HG03469 (cell line): ENCODE data around the gene PAX3.

Experiments used
- ATAC-seq: cut with Tn5 transposase; IDR thresholded peaks from one replicate; pipeline ENCODE4 v1.9.1; 2021; ENCODE audit warnings: mild to moderate bottlenecking, moderate library complexity, moderate number of reproducible peaks; ENCODE audit not compliant: unreplicated experiment

Gene PAX3

DNA sequence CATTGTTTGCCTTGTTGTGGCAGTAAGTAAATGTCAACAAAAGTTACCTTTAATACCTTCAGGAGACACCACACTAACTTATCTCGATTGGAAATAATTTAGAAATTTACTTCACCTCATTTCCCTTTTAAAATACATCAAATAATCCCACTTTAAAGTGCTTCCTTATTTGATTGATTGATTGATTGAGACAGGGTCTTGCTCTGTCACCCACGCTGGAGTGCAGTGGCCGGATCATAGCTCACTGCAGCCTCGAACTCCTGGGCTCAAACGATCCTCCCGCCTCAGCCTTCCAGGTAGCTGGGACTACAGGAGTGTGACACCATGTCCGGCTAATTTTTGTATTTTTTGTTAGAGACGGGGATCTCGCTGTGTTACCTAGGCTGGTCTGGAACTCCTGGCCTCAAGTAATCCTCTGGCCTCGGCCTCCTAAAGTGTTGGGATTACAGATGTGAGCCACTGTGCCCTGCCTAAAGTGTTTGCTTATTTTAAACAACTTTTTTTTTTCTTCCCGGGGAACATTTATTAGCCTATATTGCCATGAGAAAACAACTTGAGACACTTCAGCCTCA lies 12.0 kb upstream of the PAX3 start:
- no peak for ATAC-seq

DNA sequence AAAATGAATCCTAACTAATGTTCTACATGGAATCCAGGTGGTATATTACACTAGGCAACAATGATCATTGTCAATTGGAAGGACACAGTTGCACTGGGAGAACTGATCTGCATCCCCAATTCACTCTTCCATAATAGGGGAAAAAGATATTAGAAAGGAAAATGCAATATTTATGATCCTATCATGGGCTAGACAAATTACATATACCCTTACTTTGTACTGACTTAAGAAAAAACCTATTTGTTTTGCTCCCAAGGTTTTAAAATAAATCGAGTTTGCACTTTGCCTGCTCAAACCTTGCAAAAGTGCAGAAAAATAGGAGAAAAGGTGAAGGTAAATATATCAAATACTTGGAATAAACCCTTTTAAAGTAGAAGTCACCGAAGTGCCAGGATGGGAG lies 11.0 kb upstream of the PAX3 start:
- no peak for ATAC-seq

GRCh38 chr2:222309361-222309760 lies 10.6 kb upstream of the PAX3 start:
- no peak for ATAC-seq

DNA sequence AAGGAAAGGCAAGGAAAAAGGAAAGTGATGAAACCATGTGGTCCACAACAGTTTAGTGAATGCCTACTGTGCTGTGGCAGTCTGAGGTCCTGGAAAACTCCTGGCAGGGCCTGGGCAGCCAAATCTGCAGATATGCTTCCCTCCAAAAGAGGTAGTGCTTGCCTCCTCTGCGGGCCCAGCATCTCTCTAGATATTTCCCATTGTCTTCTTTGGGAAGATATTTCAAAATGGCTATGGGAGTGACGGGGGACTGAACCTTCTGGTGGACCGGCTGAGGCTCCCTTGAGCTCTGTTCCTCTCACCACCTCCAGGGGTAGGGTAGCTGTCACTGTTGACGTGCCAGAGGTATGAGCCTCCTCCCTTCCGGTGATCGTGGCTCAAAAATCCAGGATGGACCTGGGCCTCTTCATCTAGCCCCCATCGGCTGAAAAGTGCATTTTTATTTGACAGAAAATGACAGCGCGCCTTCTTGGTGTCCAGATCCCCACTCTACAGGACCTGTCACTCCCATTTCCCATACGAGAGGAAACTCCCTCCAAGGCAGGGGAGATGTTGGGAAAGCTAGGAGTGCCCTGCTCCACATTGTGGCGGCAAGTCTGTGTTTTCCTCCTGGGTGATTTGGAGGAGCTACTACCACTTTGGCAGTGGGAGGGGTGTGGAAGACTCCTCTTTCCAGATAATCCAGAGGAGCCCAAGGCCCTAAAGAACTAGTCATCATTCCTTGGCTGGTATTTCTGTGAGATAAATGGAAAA lies 9.4 kb upstream of the PAX3 start:
- ATAC-seq: no peak

GRCh38 chr2:222307143-222307756 lies 8.5 kb upstream of the PAX3 start:
- ATAC-seq: no peak

GRCh38 chr2:222306393-222307142 lies 7.8 kb upstream of the PAX3 start:
- no peak for ATAC-seq

- ATAC-seq: no peak
These were observed 7.0 kb upstream of the PAX3 start for GRCh38 chr2:222305516-222306392.

GRCh38 chr2:222304737-222305515 lies 6.1 kb upstream of the PAX3 start:
- no peak for ATAC-seq

DNA sequence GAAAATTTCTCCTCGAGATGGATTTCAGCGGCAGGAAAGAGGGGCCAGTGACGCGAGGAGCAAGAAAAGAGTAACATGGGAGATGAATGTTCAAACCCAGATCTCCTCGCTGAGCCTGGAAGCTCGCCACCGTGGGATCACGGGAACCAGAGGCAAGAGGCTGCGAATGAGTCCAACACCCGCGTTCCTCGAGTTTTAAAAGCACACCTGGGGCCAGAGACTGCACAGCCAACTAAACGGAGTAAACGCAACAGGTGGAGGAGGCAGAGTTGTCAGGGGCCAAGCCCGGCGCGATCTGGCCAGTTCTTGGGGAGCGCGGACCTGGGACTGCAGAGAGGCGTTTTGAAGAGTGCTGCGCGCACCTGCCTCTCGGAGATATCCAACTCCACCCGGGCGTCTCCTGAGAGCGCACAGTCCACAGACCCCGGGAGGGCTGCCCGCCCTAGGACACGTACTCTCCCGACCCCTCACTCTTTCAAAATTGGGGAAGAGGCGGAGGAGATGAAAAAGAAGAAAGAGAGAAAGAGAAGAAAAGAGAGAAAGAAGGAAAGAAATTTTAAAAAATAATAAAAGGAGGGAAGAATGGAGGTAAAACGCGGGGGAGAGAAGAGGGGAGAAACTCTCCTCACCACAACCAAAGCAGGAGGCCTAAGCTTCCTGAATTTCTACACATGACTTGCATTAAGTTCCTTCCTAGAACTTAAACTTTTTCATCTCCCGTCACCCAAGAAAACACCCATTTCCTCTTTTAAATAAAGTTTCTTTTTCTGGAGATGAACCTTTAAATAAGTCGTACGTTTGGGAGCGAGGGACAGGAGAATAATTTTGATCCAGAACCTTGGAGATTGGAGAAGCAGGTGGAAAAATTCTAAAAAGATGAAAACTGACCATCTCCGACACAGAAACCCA lies 5.3 kb upstream of the PAX3 start:
- no peak for ATAC-seq

DNA sequence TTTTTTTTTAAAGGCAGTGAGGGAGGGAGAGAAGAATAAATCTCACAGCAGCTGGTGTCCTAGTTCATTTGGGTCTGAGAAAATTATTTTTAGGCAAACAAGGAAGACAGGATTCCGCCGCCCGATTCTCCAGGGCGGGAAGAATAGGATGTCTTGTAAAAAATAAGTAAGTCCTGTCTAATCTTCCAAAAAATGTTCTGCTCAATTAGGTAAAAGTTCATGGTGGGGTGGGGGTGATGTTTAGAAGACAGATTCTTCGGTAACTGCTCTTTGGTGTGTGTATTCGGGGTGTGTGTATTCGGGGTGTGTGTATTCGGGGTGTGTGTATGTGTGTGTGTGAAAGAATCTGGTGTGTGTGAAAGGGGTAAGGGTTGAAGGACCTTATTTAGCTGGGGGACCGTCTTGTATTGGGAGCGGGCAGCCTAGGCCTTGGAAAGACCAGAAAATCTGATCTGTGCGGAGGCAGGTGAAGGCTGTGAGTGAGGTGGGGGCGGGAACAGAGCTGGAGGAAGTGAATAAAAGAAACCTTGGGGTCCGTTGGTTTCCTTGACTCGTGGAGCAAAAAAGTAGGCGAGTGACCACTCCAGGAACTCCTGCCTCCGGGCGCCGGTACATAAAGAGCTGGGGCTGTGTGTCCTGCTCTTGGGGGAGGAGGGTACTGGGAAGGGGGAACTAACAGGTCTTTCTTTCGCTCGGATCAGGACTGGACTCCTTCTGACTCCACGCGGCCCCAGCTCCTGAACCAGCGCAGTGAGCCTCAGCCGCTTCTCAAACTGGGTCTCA lies 4.4 kb upstream of the PAX3 start:
- no peak for ATAC-seq

DNA sequence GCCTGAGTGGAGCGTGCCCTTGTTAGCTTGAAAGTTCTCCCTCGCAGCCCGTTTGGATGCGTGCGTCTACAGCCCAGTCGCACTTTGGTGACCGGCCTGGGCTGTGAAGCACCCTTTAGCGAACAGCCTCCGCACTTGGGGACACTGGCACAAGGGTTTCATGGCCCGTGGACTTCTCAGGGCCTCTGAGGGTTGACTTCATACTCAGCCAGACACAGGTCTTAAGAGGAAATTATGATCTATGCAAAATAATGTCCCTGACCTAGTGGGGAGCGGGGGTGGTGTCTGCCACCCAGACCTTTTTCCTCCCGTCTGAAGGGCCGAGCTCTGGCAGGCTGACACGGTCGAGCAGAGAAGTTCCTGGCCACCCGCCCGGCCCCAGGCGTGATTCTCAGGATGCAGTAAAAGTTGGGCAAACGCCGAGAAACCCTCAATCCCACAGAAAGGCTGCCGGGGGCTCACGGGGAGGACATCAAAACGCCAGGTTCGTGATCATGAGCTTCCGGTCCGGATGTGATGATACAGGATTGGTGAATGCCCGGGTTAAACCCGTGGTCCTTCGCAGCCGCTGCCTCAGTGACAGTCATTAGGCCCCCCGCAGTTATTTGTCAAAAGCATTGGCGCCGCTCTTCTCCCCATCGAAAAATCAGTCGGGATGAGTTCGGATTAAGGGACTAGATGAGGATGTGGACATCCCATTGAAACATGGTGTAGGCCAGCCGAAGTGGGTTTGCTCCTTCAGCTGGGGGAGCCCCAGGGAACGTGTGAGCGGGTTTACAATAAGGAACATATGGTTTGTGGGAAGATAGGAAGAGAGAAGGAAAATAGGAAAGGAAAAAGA lies 3.6 kb upstream of the PAX3 start:
- ATAC-seq: no peak

DNA sequence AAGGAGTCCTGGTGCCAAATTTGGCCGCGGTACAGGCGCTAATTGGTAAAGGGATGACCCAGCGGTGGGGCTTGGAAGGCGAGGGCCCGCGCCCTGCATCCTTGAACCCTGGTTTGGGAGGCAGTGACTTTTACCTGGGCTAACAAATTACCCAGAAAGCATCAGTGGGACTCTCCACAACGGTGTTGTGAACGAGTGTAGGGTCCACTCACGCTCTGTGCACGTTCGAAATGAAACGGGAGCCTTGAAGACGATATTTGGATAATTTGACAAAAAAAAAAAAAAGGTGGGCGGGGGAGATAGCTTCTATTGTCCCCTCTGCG lies 3.0 kb upstream of the PAX3 start:
- no peak for ATAC-seq

DNA sequence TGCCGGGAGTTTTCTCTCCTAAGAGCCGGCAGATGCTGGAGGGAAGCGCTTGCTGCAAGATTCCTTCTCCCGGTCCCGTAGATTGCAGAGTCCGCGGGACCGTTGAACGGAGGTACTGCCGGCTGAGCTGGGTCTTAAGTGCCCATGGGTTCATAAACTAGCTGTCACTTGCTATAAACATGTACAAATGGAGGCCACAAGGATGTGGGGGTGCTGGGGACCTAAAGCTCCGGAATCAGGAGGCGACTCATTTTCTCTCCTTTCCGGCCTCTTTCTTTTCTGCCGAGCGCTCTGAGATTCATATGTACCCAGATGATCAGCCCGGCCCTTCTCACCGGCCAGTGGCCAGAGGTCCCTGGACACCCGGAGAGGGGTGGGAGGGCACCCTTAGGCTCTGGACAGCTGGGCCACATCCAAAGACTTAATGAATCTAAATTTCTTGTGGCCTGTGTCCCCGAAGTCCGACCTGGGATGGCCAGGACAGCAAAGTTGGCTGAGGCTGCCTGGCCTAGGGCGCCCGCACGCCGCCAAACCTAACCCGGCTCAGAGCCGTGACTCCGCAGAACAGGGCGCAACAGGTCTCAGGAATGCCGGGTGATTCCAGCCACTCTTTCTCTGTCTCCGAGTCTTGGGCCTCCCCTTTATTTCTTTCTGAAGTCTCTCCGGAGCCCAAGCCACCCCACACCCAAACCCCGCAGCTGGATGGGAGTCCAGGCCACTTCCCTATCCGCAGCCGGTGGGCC lies 2.4 kb upstream of the PAX3 start:
- ATAC-seq: no peak

GRCh38 chr2:222300726-222301052 lies 1.9 kb upstream of the PAX3 start:
- ATAC-seq: no peak

GRCh38 chr2:222299906-222300725 lies 1.3 kb upstream of the PAX3 start:
- no peak for ATAC-seq

- no peak for ATAC-seq
These were observed 842 bp downstream of the PAX3 start for GRCh38 chr2:222298001-222298310.
